Measurements from ENCODE around the gene UQCR11.

DNA sequence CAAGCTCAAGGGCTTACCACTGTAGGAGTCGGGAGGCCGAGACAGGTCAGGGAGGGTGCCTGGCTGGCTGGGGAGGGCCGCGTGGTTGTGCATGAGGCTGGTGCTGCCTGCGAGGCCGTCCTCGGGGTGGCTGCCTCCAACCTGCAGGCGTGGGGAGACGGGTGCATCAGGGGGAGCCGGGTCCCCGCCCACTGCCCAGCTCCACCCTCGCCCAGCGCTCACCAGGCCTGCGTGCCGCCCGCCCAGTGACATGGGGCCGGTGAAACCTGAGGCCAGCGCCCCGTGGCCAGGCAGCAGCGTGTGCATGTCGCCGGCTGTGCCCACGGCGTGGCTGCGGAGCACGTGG is 13.8 kb upstream of the UQCR11 start:
- TF ChIP-seq, protein P1, sequence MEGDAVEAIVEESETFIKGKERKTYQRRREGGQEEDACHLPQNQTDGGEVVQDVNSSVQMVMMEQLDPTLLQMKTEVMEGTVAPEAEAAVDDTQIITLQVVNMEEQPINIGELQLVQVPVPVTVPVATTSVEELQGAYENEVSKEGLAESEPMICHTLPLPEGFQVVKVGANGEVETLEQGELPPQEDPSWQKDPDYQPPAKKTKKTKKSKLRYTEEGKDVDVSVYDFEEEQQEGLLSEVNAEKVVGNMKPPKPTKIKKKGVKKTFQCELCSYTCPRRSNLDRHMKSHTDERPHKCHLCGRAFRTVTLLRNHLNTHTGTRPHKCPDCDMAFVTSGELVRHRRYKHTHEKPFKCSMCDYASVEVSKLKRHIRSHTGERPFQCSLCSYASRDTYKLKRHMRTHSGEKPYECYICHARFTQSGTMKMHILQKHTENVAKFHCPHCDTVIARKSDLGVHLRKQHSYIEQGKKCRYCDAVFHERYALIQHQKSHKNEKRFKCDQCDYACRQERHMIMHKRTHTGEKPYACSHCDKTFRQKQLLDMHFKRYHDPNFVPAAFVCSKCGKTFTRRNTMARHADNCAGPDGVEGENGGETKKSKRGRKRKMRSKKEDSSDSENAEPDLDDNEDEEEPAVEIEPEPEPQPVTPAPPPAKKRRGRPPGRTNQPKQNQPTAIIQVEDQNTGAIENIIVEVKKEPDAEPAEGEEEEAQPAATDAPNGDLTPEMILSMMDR (optimal IDR thresholded peaks at IDR 0.05 in 1 of 3, IDR thresholded peaks at IDR 0.05 in 1 of 3, conservative IDR thresholded peaks at IDR 0.05 in 1 of 3; ENCODE audit: extremely low read depth in 1 of 3, insufficient read depth in 2 of 3, low read length in 3 of 3): no peak
- TF ChIP-seq EZH2 (IDR thresholded peaks at IDR 0.05; ENCODE audit: low read length): no peak
